ENCODE results near the gene UBE2D3.

The UBE2D3 gene

DNA sequence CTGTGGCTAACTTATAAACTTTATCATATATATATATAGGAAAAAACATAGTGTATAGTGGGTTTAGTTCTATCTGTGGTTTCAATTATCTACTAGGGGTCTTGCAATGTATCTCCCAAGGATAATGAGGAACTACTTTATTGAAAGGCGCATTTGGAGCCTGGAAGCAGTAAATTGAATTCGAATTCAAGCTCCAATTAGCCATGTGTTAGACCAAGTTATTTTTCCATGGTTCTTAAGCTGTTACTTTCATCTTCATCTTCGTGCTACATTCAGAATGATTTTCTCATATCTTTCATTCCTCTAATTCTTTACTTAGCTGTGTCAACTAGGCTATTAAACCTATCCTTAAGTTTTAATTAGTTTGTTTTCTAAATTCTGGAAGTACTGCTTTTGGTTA lies 39.4 kb downstream of the UBE2D3 start:
- DNase-seq, result no peak

DNA sequence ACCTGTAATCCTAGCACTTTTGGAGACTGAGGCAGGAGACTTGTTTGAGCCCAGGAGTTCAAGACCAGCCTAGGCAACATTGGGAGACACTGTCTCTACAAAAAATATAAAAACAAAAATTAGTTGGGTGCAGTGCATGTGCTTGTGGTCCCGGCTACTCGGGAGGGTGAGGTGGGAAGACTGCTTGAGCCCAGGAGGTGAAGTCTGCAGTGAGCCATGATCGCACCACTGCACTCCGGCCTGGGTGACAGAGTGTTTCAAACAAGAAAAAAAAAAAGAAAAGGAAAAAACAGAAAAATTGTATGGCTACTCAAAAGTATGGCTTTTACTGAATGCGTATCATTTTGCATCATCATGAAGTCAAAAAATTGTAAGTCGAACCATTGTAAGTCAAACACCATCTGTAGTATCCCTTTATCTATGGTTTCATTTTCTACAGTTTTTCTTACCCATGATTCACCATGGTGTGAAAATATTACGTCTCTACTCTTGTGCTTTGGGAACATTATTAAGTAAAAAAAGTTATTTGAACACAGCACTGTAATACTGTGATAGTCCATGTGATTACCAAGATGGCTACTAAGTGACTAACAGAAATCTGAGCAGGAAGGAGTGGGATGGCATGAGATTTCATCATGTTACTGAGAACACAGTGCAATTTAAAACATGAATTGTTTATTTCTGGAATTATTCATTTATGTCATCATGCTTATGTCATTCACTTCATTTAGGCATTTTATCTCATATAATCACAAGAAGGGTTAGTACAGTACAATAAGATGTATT lies 40.1 kb downstream of the UBE2D3 start:
- DNase-seq, result no peak

GRCh38 chr4:102786279-102786678 lies 41.1 kb downstream of the UBE2D3 start:
- DNase-seq, result no peak

DNA sequence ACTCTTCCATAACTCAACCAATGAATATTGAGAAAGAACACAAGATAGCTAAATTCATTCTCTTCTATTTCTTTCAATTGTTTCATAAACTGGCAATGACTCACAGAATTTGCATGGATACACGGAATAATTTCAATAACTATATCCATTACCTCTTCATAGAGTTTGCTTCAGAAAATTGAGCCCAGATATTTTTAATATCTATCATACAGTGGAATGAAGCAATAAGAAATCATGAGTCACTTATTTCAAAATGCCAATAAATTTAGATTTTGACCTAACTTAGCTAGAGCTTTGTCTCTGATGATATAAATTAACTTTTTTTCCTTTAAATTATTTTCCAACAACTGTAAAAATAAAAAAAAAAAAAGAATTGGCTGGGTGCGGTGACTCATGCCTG lies 44.3 kb downstream of the UBE2D3 start:
- no peak for DNase-seq

- no peak for DNase-seq
These were observed 45.8 kb downstream of the UBE2D3 start for GRCh38 chr4:102781570-102781969.

DNA sequence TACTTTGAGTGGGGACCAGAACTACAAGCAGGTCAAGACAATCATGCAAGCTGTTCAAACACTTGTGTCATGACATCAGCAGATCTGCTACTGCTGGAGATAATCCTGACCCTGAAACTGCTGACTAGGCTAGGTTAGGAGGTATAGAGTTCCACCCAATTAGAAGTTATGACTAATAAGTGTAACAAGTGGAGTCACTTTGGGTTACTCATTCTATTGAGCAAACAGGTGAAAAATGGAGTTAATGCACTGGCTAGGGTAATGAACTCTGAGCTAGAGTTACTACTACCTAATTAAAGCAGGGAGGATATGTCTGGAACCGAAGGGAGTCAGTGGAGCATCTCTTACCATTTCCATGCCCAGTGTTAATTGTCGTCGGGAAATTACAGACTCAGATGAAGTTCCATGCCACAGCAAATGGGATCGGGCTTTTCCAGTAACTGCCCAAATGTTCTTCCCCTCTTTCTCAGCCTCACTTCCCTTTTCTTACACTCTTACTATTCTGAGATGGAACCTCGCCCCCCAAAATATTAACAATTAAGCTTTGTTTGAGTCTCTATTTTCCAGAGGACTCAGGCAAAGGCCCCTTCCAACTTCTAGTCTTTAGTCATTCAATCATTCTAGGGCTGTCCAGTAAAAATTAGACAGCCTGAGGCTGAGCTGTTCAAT lies 46.7 kb downstream of the UBE2D3 start:
- no peak for DNase-seq

DNA sequence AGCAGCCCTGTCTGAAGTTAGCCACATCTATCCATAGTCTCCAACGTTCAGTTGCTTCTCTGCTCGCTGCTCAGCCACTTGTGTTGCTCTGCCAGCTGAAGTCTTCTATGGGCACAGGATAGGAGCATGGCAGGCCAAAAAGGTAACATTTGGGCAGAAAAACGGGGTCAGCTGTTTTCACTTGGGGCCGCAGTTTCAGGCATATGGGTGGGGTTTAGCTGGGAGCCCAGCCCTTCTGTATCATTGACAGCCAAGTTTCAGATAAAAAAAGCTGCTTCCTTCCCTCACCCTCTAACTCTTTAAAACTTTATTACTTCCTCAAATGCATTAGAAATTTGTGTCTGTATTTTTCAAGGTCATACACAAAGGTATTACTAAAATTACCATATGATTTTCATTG lies 48.1 kb downstream of the UBE2D3 start:
- peak in 1 of 2 donors; percentile 18 for DNase-seq

DNA sequence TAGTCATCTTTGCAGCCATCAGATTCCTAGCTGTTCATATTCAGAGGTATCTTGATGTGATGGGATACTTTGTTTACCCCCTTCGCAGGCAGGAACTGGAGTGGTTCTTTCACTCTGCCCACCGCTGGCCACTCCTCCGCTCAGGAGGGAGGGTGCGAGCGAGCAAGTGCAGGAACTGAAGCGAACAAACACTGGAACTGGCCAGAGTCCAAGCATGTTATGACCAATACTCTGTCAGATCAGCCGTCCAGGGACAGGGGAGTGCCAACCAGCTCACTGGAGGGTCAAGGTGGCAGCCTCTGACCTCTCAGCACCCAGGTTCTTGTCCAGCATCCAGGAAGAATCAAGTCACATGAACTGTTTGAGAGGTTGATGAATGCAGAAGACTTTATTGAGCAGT lies 48.6 kb downstream of the UBE2D3 start:
- no peak for DNase-seq

- DNase-seq, result no peak
These were observed 51.5 kb downstream of the UBE2D3 start for GRCh38 chr4:102775805-102776204.

GRCh38 chr4:102774254-102774653 lies 53.1 kb downstream of the UBE2D3 start:
- DNase-seq, result no peak

- DNase-seq, result no peak
These were observed 54.5 kb downstream of the UBE2D3 start for GRCh38 chr4:102772738-102773340.

DNA sequence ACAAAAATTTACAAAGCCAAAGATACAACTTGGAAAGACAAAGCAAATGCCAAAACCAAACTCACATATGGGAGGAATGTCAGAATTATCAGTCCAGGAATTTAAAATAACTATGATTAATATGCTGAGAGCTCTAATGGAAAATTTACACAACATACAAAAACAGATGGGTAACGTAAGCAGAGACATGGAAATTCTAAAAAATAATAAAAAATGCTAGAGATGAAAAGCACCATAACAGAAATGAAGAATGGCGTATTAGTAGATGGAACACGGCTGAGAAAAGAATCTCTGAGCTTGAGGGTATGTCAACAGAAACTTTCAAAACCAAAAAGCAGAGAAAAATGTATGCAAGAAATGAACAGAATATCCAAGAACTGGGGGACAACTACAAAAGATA lies 62.5 kb downstream of the UBE2D3 start:
- DNase-seq, result no peak

DNA sequence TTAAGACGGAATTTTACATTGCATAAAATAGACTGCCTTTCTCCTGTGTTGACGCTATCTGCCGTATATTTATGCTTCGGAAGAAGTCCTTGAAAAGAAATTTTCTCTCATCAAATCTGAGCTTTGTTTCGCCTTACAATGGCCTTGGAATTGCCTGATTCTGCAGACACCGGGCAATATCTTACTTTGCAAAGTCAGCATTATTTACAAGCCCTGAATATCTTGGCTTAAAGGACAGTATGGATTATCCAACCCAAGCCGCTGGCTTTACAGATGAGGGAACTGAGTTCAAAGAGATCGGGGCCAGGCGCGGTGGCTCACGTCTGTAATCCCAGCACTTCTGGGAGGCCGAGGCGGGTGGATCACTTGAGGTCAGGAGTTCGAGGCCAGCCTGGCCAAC lies 65.4 kb downstream of the UBE2D3 start:
- DNase-seq, result no peak

DNA sequence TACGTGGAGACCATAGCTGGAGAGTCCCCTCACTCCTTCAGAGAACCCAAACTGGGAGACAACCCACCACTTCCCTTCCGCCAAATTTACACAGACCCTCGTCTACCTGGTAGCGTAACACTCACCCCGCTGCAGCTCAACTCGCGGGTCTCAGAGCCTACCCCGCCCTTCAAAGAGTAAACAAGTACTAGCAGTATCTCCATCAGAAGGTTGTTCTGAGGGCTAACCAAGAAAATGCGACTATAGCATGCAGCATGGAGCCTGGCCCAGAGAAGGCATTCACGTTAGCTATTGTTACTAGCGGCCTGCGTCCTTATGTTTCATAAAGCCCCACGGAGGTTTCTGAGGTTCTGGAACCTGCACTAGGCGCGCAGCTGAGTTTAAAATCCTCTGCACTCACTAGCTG lies 66.1 kb downstream of the UBE2D3 start:
- peak in 1 of 2 donors; percentile 34 for DNase-seq

- DNase-seq, result peak; percentile 64 to 91
These were observed 66.6 kb downstream of the UBE2D3 start, which contains the start of gene MANBA for GRCh38 chr4:102760645-102761295. TSS of gene MANBA (minus strand) at chr4:102760968. CDS start at chr4:102760894, 74 bp downstream.

DNA sequence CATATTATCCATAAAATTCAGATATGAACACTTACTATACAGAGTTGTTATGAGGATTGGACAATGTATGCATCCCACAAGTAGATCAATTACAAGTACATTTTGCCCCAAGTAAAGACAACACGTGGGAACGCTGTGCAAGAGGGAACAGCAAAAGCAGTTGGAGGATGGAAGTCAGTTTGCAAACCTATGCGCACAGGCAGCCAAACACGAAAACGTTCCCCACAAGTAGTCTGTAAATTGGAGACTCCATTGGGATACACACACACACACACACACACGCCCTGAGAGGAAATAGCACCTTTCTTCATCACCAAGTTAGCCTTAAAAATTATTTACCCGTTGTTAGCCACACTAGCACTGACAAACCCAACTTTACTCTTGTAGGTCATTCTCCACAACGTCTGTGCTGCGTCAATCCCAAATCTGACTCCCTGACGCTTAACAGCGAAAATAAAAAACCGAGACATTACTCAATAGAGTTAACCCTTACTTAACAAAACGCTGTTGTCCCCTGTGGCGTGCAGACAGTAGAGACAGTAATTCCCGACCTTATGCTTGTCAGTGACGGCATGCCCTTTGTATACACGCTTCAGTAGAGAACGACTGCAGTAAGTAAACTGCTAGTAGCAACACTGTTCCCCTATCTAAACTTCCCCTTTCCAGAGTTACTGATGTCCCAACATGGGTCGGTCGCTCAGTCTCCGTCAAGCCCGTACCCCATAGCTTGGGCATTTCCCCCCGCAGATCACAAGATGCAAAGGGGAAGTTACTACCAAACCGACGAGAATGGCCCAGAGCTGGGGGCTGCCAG lies 67.3 kb downstream of the UBE2D3 start:
- DNase-seq, result peak; percentile 53 to 97

DNA sequence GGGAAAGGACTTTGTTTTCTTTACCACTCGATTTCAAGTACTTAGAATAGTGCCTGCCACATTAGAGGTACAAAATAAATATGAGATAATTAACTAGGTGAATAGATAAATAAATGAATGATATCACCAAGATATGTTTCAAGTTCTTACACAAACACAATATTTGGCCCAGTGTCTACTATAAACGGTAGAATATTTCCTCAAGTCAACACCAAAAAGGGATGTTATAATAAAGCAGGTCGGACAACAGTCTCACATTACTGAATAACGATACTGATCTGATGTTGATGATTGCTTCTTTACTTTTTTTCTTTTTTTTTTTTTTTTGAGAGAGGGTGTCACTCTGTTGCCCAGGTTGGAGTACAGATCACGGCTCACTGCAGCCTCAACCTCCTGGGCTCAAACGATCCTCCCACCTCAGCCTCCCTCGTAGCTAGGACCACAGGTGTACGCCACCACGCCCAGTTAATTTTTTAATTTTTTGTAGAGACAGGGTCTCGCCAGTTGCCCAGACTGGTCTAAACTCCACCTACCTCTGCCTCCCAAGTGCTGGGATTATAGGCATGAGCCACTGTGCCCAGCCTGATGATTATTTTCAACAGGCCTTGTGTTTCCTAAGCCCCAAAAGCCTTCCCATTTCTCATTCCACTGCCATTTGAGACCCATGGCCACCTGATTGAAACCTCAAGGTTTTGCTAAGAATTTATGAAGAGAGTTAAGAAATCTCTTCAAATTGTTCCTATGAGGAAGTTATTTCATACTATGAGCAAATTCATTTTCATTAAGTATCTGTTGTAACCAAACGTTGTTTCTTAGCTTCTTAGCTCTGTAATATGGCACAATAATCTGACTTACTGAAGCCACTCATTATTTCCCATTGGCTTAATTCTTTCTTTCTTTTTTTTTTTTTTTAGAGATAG lies 68.8 kb downstream of the UBE2D3 start:
- no peak for DNase-seq

GRCh38 chr4:102757681-102758080 lies 69.7 kb downstream of the UBE2D3 start:
- no peak for DNase-seq

DNA sequence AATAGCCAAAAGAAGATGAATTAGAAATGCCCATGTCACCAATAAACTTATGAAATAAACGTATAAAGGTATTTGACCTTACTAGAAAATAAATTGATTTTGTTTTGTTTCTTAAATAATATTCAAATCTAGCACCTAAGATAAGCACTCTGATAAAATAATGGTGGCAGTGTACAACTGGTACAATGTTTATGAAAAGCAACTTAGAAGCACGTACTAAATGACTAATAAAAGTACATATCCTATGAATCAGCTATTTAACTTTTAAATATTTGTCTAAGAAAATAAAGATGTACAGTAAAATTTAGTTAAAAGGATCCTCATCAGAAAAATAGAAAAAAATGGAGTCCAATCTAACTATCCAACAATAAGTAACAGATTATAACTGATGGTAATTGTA lies 73.3 kb downstream of the UBE2D3 start:
- DNase-seq, result no peak

DNA sequence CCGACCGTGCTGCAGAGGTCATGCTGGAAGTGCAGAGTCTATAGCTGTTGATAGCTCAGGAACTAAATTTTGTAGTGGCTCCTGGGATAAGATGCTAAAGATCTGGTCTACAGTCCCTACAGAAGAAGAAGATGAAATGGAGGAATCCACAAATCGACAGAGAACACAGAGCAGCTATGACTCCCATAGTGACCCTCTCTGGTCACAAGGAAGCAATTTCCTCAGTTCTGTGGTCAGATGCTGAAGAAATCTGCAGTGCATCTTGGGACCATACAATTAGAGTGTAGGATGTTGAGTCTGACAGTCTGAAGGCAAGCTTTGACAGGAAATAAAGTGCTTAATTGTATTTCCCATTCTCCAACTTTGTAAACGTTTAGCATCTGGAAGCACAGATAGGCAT lies 75.4 kb downstream of the UBE2D3 start:
- DNase-seq, result no peak
